ENCODE measurements around the gene ZBTB12. TPM values are rescaled to one million over a fixed set of nuclear protein-coding genes. Genes with fewer than 3 reads are reported as not detected.
"Not testable (repeated sequence)": the region's sequence is repeated elsewhere in the genome, so short reads cannot be mapped to it uniquely, and the experiment has no call there.

Gene ZBTB12
- total and polyA plus RNA-seq, 9 donors: 1.9 to 24.8 (median 10.7) TPM

DNA sequence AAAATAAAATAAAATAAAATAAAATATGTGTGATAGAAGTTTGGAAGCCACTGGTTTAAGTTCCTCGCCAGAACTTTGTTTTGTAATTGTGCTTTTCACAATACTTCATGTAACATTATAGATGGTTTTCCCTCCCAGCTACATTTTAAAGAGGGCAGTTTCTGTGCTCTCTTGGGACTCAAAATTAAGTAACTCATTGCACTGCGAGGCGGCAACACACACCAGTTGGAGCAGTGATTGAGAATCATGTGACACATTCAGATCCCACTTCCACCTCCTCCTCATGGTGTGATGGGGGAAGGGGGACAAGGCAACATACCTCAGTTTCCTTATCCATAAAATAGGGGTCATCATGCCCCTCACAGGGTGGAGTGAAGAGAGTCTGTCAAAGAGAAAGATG is 33.1 kb upstream of the ZBTB12 start:
- Histone ChIP-seq H3K4me3 (no peak overlapping the region), H3K9me3 (no peaks in the 10 kb centered on the region), H3K27ac (no peak overlapping the region), H3K36me3 (no peaks in the 10 kb centered on the region), H3K27me3 (no peaks in the 10 kb centered on the region), H3K4me1 (ENCODE audit: insufficient read depth) (no peaks in the 10 kb centered on the region)
- 62 to 70% (median 64%) methylated on average over 3 of the region's 3 CpGs for WGBS, 3 donors
- intact Hi-C loops (cut with DNase I): no loop called here
- TF ChIP-seq EP300 (IDR thresholded peaks at IDR 0.05): no peak
- TF ChIP-seq, protein P1, sequence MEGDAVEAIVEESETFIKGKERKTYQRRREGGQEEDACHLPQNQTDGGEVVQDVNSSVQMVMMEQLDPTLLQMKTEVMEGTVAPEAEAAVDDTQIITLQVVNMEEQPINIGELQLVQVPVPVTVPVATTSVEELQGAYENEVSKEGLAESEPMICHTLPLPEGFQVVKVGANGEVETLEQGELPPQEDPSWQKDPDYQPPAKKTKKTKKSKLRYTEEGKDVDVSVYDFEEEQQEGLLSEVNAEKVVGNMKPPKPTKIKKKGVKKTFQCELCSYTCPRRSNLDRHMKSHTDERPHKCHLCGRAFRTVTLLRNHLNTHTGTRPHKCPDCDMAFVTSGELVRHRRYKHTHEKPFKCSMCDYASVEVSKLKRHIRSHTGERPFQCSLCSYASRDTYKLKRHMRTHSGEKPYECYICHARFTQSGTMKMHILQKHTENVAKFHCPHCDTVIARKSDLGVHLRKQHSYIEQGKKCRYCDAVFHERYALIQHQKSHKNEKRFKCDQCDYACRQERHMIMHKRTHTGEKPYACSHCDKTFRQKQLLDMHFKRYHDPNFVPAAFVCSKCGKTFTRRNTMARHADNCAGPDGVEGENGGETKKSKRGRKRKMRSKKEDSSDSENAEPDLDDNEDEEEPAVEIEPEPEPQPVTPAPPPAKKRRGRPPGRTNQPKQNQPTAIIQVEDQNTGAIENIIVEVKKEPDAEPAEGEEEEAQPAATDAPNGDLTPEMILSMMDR (IDR thresholded peaks at IDR 0.05): no peak
- DNase-seq: no peak

DNA sequence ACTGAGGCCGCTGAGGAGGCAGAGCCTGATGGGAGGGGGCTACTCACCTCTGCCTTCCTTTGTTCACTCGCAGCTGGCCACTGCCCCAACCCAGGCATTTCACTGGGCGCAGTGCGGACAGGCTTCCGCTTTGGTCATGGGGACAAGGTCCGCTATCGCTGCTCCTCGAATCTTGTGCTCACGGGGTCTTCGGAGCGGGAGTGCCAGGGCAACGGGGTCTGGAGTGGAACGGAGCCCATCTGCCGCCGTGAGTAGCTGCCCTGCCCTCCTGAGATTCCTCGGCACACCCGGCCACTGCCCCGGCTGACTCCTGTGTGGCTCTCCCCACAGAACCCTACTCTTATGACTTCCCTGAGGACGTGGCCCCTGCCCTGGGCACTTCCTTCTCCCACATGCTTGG is 31.7 kb upstream of the ZBTB12 start:
- TF ChIP-seq, protein P1 (IDR thresholded peaks at IDR 0.05): no peak
- TF ChIP-seq POLR2A (IDR thresholded peaks at IDR 0.05) (no peak), EP300 (IDR thresholded peaks at IDR 0.05) (no peak)
- H3K36me3 ChIP-seq: no peaks in the 10 kb centered on the region
- H3K4me1 ChIP-seq (ENCODE audit: insufficient read depth): no peaks in the 10 kb centered on the region
- no peaks in the 10 kb centered on the region for H3K27me3 ChIP-seq
- H3K9me3 ChIP-seq: no peaks in the 10 kb centered on the region
- no peak overlapping the region for H3K27ac ChIP-seq
- no peak for DNase-seq
- intact Hi-C loops (cut with DNase I): no loop called here
- 87 to 91% (median 87%) methylated on average over 19 of the region's 19 CpGs for WGBS, 3 donors
- H3K4me3 ChIP-seq: no peak overlapping the region

DNA sequence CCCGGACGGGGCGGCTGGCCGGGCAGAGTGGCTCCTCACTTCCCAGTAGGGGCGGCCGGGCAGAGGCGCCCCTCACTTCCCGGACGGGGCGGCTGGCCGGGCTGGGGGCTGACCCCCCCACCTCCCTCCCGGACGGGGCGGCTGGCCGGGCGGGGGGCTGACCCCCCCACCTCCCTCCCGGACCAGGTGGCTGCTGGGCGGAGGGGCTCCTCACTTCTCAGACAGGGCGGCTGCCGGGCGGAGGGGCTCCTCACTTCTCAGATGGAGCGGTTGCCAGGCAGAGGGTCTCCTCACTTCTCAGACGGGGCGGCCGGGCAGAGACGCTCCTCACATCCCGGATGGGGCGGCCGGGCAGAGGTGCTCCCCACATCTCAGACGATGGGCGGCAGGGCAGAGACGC is 30.3 kb upstream of the ZBTB12 start:
- not testable (repeated sequence) for DNase-seq
- WGBS, 3 donors: 88 to 96% (median 88%) methylated on average over 11 to 23 of the region's 32 CpGs

DNA sequence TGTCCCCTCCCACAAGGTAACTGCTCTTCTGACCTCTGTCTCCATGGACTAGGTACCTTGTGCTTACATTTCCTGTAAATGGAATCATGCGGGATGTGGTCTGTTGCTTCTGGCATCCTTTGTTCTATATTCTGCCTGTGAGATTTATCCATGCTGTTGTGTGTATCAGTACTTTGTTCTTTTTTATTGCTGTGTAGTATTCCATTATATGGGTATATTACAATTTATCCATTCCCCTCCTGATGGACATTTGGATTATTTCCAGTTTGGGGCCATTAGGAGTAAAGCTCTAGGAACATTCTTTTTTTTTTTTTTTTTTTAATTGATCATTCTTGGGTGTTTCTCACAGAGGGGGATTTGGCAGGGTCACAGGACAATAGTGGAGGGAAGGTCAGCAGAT is 29.1 kb upstream of the ZBTB12 start:
- DNase-seq: no peak
- WGBS, 3 donors: 87 to 96% (median 96%) methylated on average over 1 of the region's 1 CpG
- H3K9me3 ChIP-seq: no peaks in the 10 kb centered on the region
- no peak overlapping the region for H3K4me3 ChIP-seq
- intact Hi-C loops (cut with DNase I): no loop called here
- TF ChIP-seq, protein P1 (IDR thresholded peaks at IDR 0.05): no peak
- TF ChIP-seq POLR2A (IDR thresholded peaks at IDR 0.05): no peak
- TF ChIP-seq EP300 (IDR thresholded peaks at IDR 0.05): no peak
- H3K27me3 ChIP-seq: no peaks in the 10 kb centered on the region
- no peaks in the 10 kb centered on the region for H3K4me1 ChIP-seq (ENCODE audit: insufficient read depth)
- H3K27ac ChIP-seq: no peak overlapping the region
- H3K36me3 ChIP-seq: no peaks in the 10 kb centered on the region

More for the DNA sequence above, 30.3 kb upstream of the ZBTB12 start:
- intact Hi-C loops (cut with DNase I); H3K4me1 ChIP-seq (ENCODE audit: insufficient read depth); H3K4me3 ChIP-seq; H3K9me3 ChIP-seq; H3K36me3 ChIP-seq; H3K27ac ChIP-seq; H3K27me3 ChIP-seq: not testable (repeated sequence)

DNA sequence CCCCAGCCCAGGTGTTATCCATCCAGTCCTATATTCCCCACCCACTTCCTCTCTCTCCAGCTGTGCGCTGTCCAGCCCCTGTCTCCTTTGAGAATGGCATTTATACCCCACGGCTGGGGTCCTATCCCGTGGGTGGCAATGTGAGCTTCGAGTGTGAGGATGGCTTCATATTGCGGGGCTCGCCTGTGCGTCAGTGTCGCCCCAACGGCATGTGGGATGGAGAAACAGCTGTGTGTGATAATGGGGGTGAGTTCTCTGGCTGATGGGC is 26.7 kb upstream of the ZBTB12 start:
- intact Hi-C loops (cut with DNase I): no loop called here
- DNase-seq: no peak
- H3K4me3 ChIP-seq: no peak overlapping the region
- no peak overlapping the region for H3K27ac ChIP-seq
- H3K36me3 ChIP-seq: no peaks in the 10 kb centered on the region
- no peaks in the 10 kb centered on the region for H3K27me3 ChIP-seq
- TF ChIP-seq EP300 (IDR thresholded peaks at IDR 0.05) (no peak), POLR2A (IDR thresholded peaks at IDR 0.05) (no peak)
- TF ChIP-seq, protein P1 (IDR thresholded peaks at IDR 0.05): no peak
- no peaks in the 10 kb centered on the region for H3K9me3 ChIP-seq
- WGBS, 3 donors: 70 to 78% (median 76%) methylated on average over 9 of the region's 9 CpGs
- no peaks in the 10 kb centered on the region for H3K4me1 ChIP-seq (ENCODE audit: insufficient read depth)

Data from ovary (tissue), 9 donors.